Amygdala (tissue), 56 donors: ENCODE data around the gene CIC.

Experiments
- DNase-seq, 56 donors: peaks; one replicate each; lab custom pipeline; 2025; lab: John Stamatoyannopoulos, UW

Gene CIC

DNA sequence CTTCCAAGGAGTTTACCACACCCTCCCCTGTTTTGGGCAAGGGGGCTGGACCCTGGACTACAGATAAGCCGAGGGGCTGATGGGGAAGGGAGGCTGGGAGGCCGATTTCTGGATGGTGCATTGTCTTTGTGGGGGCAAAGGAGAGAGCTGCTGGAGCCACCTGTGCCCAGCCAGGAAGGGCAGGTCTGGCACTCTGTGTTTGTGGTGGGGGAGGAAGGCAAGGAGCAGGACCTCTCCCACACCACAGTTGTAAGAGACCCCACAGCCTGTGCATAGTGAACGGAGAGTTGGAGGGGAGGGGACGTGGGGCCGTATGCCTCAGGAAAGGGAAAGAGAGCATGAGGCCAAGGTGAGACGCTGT lies 16.9 kb downstream of the CIC start:
- DNase-seq, result no peak

DNA sequence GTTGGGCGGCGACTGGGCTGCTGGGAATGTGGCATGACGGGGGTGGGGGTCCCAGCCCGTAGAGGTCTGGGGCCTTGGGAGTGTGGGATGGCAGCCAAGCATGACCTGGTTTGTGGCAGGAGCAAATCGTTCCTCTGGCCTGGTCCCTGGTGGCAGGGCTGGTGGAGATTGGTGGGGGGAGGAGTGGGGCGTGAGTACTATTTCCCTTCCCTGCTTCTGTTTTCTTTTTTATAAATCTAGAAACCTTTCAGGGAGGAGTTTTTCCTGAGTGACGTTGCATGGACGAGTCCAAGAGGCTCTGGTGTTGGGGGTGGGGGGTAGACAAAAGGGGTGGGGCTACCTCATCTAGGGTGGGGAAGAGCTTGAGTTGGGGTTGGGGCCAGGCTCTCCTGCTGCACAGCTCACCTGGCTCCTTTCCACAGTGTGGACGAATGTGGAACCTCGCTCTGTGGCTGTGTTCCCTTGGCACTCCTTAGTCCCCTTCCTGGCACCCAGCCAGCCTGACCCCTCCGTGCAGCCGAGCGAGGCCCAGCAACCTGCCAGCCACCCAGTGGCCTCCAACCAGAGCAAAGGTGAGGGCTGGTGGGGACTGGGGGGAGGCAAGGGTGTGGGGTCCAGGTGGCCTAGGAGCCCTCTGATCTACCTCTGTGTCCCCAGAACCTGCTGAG lies 17.4 kb downstream of the CIC start:
- DNase-seq, result peak in 22 of 56 donors; percentile 11 to 81 (median 36)

DNA sequence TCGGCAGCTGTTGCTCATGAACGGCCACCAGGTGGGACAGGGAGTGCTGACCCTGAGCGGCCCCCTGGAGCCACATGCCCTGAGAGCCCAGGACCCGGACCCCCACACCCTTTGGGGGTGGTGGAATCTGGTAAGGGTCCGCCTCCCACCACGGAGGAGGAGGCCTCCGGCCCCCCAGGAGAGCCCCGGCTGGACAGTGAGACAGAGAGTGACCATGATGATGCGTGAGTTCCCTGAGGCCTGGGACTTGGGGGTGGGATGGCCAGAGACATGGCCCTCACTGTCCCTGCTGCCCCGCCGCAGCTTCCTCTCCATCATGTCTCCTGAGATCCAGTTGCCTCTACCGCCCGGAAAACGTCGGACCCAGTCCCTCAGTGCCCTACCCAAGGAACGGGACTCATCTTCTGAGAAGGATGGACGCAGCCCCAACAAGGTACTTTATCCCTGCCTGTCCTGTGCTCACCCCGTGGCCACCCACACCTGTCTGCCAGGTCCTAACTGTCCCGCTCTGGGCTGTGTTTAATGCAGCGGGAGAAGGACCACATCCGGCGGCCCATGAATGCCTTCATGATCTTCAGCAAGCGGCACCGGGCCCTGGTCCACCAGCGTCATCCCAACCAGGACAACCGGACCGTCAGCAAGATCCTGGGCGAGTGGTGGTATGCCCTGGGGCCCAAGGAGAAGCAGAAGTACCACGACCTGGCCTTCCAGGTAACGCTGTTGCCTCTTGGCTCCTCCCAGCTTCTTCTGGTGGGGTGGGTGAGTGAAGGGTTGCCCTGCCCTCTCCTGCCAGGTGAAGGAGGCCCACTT lies 18.2 kb downstream of the CIC start:
- DNase-seq, result no peak

DNA sequence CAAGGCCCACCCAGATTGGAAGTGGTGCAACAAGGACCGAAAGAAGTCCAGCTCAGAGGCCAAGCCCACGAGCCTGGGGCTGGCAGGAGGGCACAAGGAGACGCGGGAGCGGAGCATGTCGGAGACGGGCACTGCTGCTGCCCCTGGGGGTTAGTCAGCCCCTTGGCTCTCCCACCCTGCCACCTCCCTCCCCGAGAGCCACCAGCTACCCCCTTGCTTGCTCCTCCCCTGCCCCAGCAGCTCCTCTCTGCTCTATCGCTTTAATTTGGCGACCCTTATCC lies 18.7 kb downstream of the CIC start:
- DNase-seq, result no peak

DNA sequence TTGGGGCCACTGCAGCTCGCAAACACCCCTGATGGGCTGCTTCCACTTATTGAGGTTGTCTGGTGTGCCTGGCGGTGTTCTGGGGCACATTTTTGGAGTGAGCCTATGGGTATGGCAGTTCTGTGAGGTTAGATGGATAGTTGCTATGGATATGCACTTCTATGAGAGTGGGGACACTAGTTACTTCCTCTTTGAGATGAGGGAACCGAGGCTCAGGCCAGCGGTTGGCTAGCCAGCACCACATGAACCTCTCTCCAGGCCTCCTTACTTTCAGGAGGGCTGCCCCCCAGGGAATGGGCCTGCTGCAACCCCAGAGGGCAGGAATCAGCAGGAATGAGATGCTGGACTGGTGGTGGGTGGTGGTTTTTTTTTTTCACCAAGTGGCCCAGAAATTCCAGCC lies 19.3 kb downstream of the CIC start:
- DNase-seq, result no peak

DNA sequence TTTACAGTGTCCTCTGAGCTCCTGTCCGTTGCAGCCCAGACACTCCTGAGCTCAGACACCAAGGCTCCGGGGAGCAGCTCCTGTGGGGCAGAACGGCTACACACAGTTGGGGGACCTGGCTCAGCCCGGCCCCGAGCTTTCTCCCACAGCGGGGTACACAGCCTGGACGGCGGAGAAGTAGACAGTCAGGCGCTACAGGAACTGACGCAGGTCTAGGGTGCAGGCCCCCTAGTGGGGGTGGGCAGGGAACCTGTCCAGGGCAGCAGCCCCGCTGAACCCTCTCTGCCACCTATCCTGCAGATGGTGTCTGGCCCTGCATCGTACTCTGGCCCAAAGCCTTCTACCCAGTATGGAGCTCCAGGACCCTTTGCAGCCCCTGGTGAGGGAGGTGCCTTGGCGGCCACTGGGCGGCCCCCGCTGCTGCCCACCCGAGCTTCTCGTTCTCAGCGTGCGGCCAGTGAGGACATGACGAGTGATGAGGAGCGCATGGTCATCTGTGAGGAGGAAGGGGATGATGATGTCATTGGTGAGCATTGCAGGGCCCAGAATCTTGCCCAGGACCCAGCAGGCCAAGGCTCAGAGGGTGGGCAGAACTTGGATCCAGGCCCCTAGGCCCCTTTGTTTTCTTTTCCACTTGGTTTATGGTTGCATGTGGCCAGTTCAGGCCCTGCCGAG lies 20.0 kb downstream of the CIC start:
- no peak for DNase-seq

DNA sequence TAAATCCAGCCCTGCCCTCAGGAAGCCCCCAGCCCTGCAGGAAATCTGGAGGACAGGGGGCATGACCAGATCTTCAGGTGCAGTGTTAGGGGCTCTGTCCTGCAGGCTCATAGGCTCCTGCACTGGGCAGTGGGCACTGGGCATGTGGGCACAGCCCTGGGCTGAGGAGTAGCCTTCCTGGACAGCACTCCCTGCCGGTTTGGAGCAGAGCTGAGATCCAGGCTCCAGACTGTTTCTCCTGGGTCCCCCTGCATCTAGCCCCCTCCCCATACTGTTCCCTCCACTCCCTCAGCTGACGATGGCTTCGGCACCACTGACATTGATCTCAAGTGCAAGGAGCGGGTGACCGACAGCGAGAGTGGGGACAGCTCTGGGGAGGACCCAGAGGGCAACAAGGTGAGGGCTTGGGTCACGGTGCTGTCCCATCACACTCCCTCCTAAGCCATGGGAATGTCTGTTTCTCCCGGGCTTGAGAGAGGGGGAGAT lies 20.5 kb downstream of the CIC start:
- no peak for DNase-seq

DNA sequence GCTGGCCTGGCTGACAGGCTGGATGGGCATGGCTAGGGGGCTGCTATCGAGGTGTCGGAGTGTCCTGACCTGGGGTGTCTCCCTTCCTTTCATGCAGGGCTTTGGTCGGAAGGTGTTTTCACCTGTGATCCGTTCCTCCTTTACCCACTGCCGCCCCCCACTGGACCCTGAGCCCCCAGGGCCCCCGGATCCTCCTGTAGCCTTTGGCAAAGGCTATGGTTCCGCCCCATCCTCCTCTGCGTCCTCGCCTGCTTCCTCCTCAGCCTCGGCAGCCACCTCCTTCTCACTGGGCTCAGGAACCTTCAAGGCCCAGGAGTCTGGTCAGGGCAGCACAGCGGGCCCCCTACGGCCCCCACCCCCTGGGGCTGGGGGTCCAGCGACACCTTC lies 21.1 kb downstream of the CIC start:
- DNase-seq, result no peak

DNA sequence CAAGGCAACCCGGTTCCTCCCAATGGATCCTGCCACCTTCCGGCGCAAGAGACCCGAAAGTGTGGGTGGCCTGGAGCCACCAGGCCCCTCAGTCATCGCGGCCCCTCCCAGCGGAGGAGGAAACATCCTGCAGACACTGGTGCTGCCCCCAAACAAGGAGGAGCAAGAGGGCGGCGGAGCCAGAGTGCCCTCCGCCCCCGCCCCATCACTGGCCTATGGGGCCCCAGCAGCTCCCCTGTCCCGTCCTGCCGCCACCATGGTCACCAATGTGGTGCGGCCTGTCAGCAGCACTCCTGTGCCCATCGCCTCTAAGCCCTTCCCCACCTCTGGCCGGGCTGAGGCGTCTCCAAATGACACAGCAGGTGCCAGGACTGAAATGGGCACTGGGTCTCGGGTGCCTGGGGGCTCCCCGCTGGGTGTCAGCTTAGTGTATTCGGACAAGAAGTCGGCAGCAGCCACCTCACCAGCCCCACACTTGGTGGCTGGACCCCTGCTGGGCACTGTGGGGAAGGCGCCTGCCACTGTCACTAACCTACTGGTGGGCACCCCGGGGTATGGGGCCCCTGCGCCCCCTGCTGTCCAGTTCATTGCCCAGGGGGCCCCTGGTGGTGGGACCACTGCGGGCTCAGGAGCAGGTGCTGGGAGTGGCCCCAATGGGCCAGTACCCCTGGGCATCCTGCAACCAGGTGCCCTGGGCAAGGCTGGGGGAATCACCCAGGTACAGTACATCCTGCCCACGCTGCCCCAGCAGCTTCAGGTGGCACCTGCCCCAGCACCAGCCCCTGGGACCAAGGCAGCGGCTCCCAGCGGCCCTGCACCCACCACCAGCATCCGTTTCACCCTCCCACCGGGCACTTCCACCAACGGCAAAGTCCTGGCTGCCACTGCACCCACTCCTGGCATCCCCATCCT lies 21.7 kb downstream of the CIC start:
- DNase-seq, result no peak

DNA sequence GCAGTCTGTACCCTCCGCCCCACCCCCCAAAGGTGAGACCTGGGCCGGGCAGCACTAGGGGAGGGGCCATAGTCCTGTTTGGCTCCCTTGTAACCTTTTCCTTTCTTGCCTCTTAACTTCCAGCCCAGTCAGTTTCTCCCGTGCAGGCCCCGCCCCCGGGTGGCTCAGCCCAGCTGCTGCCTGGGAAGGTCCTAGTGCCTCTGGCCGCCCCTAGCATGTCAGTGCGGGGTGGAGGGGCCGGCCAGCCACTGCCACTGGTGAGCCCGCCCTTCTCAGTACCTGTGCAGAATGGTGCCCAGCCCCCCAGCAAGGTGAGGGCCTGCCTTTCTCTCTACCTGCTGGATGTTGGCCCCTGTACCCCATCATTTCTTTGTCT lies 22.4 kb downstream of the CIC start:
- DNase-seq, result no peak

DNA sequence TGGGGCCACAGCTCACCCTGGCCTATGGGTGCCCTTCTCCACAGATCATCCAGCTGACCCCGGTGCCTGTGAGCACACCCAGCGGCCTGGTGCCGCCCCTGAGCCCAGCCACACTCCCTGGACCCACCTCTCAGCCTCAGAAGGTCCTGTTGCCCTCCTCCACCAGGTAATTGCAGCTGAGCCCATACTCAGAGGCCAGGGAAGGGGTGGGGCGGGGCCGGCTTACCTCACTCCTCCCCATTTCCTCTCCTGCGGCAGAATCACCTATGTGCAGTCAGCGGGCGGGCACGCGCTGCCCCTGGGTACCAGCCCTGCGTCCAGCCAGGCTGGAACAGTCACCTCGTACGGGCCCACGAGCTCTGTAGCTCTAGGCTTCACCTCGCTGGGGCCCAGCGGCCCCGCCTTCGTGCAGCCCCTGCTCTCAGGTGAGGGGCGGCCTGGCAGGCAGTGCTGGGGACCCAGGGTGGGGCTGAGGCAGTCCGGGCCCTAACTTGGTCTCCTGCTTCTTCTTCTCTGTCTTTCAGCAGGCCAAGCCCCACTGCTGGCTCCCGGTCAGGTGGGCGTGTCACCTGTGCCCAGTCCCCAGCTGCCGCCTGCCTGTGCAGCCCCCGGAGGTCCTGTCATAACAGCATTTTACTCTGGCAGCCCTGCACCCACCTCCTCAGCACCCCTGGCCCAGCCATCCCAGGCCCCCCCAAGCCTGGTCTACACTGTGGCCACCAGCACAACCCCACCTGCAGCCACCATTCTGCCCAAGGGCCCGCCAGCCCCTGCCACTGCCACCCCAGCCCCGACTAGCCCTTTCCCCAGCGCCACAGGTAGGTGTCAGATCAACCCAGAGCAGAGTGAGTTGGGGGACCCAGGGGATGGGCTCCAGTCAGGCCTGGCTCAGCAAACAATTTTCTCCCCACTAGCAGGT lies 23.2 kb downstream of the CIC start:
- no peak for DNase-seq

DNA sequence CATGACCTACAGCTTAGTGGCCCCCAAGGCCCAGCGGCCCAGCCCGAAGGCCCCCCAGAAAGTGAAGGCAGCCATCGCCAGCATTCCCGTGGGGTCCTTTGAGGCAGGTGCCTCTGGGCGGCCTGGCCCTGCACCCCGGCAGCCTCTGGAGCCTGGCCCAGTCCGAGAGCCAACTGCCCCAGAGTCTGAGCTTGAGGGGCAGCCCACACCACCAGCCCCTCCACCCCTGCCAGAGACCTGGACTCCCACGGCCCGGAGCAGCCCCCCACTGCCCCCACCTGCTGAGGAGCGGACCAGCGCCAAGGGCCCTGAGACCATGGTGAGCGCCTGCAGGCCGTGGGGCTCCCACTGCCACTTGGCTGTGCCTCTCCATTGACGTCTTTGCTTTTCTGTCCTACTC lies 23.9 kb downstream of the CIC start:
- DNase-seq, result no peak

DNA sequence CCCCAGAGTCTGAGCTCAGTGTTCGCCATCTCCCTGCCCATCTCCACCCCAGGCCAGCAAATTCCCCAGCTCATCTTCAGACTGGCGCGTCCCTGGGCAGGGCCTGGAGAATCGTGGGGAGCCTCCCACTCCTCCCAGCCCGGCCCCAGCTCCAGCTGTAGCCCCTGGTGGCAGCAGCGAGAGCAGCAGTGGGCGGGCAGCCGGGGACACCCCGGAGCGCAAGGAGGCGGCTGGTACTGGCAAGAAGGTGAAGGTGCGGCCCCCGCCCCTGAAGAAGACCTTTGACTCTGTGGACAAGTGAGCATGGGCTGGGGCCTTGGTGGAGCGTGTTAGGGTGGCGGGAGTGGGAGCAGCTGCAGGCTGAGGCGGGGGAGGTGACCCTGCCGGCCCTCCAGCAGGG lies 24.5 kb downstream of the CIC start:
- DNase-seq, result no peak

DNA sequence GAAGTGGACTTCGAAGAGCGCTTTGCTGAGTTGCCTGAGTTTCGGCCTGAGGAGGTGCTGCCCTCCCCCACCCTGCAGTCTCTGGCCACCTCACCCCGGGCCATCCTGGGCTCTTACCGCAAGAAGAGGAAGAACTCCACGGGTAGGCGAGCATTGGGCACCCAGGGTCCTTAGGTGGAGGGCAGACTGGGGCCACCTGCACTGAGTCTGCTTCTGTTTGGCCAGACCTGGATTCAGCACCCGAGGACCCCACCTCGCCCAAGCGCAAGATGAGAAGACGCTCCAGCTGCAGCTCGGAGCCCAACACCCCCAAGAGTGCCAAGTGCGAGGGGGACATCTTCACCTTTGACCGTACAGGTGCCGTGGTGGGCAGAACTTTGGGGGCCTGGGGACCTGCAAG lies 24.9 kb downstream of the CIC start:
- DNase-seq, result no peak

DNA sequence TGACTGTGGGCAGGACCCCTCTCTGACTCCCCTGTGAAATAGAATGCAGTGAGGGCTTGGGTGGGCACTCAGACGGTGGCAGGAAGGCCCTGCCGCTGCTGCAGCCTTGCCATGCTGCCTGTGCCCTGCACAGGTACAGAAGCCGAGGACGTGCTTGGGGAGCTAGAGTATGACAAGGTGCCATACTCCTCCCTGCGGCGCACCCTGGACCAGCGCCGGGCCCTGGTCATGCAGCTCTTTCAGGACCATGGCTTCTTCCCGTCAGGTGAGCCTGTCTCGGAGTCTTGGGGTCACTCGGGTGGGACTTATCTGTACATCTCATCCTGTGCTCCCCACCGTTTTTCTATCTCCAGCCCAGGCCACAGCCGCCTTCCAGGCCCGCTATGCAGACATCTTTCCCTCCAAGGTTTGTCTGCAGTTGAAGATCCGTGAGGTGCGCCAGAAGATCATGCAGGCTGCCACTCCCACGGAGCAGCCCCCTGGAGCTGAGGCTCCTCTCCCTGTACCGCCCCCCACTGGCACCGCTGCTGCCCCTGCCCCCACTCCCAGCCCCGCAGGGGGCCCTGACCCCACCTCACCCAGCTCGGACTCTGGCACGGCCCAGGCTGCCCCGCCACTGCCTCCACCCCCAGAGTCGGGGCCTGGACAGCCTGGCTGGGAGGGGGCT lies 25.6 kb downstream of the CIC start:
- no peak for DNase-seq

DNA sequence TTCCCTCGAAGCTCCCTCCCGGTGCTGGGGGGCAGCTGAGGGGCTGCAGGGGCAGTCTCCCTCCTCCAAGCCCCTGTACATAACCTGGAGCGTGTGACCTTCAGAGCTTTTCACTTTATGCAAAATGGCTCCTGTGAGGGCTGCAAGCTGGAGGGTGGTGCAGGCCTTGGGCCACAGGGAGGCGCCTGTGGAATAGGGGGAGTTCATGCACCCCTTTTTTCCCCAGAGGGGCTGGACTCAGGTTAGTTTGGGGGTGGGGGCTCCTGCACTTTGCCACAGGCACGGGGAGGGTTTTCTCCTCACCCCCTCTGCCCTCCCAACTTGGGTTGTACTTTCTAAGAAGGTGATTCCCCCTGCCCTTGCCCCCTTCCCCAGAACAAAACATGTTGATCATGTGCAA lies 26.3 kb downstream of the CIC start:
- no peak for DNase-seq

DNA sequence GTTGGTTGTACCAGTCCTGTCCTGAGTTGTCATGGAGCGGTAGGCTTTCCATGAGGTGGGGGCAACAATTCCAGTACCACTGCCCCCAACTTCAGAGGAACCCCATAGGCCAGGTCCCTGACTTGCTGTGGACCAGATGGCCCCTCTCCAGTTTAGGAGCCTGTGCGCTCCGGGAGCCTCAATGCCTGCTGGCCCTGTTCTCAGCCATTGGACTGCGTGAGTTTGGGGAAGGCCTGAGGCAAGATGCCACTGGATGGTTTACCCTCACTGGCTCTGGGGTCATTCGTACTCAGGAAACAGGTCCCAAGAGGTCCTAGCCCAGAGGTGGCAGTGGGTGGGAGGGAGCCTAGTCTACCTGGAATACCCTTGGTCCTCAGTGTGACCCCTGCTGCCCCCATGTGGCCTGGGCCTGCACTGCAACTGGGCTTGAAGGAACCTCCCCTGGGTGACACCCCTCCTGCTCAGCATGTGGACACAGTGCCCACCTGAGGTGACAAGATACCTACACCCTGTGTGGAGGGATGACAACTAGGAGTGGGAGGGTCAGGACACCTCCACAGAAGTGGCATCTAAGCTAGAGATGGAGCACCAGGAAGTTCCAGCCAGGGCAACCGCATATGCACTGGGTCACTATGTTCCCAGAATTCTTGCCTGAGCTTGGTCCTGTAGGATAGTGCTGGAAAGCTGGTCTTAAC lies 26.9 kb downstream of the CIC start:
- DNase-seq, result peak in 50 of 56 donors; percentile 7 to 87 (median 54)

DNA sequence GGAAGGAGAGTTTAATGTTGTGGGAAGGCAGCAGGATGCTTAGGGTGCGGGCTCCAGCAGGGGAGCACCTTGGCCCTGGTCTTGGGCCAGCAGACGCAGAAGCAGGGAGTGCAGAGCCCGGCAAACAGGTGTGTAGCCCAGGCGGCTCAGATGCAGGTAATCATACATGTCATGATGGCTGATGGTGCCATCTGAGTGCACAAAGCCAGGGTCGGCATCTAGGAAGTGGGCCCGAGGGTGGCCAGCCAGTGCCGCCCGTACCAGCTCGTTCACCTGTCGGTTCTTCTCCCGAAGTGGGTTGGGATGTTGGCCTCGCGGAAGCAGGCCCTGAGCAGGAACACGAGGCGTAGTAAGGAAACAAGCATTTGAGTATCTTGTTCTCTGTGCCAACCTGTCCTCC lies 28.0 kb downstream of the CIC start:
- no peak for DNase-seq
